ENCODE measurements around the gene OGDHL. TPM values are rescaled to one million over a fixed set of nuclear protein-coding genes. Genes with fewer than 3 reads are reported as not detected.

Gene OGDHL
- polyA plus RNA-seq, 1 donor from 2014 or later, result 40.7 TPM

GRCh38 chr10:49690698-49691356 is 71.3 kb downstream of the OGDHL start:
- Histone ChIP-seq H4K20me1 (ENCODE audit: insufficient read depth) (no peaks in the 10 kb centered on the region), H3K9me3 (ENCODE audit: low read length) (no peaks in the 10 kb centered on the region), H3K9ac (ENCODE audit: low read length) (no peak overlapping the region), H3K27me3 (ENCODE audit: insufficient read depth, low read depth, low read length) (peaks cover 32% of the 10 kb centered on the region), H3K27ac (ENCODE audit: low read length) (no peak overlapping the region), H2AFZ (ENCODE audit: low read depth, low read length) (no peak overlapping the region), H3F3A (ENCODE audit: insufficient read depth, low read length, poor library complexity, severe bottlenecking) (no peaks in the 10 kb centered on the region), H3K4me3 (ENCODE audit: low read length) (no peak overlapping the region), H3K79me2 (replicated peaks; ENCODE audit: insufficient read depth, low read length) (no peaks in the 10 kb centered on the region), H3K9me2 (ENCODE audit: insufficient read depth, low read length) (no peaks in the 10 kb centered on the region), H3K4me2 (ENCODE audit: low read length) (no peak overlapping the region), H3K36me3 (ENCODE audit: insufficient read depth, low read length) (no peaks in the 10 kb centered on the region)
- TF ChIP-seq RAD21 (conservative IDR thresholded peaks at IDR 0.05), result no peak
- TF ChIP-seq EZH2 (IDR thresholded peaks at IDR 0.05; ENCODE audit: borderline replicate concordance, insufficient read depth, low read length, poor library complexity, severe bottlenecking), result no peak
- no peak for TF ChIP-seq POLR2AphosphoS5 (IDR thresholded peaks at IDR 0.05)
- TF ChIP-seq, protein P1, sequence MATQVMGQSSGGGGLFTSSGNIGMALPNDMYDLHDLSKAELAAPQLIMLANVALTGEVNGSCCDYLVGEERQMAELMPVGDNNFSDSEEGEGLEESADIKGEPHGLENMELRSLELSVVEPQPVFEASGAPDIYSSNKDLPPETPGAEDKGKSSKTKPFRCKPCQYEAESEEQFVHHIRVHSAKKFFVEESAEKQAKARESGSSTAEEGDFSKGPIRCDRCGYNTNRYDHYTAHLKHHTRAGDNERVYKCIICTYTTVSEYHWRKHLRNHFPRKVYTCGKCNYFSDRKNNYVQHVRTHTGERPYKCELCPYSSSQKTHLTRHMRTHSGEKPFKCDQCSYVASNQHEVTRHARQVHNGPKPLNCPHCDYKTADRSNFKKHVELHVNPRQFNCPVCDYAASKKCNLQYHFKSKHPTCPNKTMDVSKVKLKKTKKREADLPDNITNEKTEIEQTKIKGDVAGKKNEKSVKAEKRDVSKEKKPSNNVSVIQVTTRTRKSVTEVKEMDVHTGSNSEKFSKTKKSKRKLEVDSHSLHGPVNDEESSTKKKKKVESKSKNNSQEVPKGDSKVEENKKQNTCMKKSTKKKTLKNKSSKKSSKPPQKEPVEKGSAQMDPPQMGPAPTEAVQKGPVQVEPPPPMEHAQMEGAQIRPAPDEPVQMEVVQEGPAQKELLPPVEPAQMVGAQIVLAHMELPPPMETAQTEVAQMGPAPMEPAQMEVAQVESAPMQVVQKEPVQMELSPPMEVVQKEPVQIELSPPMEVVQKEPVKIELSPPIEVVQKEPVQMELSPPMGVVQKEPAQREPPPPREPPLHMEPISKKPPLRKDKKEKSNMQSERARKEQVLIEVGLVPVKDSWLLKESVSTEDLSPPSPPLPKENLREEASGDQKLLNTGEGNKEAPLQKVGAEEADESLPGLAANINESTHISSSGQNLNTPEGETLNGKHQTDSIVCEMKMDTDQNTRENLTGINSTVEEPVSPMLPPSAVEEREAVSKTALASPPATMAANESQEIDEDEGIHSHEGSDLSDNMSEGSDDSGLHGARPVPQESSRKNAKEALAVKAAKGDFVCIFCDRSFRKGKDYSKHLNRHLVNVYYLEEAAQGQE (IDR thresholded peaks at IDR 0.05; ENCODE audit: borderline replicate concordance), result no peak
- no peak for TF ChIP-seq SMC3 (conservative IDR thresholded peaks at IDR 0.05; ENCODE audit: poor library complexity)
- TF ChIP-seq, protein P2, sequence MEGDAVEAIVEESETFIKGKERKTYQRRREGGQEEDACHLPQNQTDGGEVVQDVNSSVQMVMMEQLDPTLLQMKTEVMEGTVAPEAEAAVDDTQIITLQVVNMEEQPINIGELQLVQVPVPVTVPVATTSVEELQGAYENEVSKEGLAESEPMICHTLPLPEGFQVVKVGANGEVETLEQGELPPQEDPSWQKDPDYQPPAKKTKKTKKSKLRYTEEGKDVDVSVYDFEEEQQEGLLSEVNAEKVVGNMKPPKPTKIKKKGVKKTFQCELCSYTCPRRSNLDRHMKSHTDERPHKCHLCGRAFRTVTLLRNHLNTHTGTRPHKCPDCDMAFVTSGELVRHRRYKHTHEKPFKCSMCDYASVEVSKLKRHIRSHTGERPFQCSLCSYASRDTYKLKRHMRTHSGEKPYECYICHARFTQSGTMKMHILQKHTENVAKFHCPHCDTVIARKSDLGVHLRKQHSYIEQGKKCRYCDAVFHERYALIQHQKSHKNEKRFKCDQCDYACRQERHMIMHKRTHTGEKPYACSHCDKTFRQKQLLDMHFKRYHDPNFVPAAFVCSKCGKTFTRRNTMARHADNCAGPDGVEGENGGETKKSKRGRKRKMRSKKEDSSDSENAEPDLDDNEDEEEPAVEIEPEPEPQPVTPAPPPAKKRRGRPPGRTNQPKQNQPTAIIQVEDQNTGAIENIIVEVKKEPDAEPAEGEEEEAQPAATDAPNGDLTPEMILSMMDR (IDR thresholded peaks at IDR 0.05; ENCODE audit: poor library complexity, severe bottlenecking), result no peak
- TF ChIP-seq TAF1 (IDR thresholded peaks at IDR 0.05; ENCODE audit: low read depth), result no peak
- TF ChIP-seq MXI1 (conservative IDR thresholded peaks at IDR 0.05; ENCODE audit: poor library complexity, severe bottlenecking), result no peak
- TF ChIP-seq EP300 (conservative IDR thresholded peaks at IDR 0.05; ENCODE audit: poor library complexity, severe bottlenecking), result no peak

DNA sequence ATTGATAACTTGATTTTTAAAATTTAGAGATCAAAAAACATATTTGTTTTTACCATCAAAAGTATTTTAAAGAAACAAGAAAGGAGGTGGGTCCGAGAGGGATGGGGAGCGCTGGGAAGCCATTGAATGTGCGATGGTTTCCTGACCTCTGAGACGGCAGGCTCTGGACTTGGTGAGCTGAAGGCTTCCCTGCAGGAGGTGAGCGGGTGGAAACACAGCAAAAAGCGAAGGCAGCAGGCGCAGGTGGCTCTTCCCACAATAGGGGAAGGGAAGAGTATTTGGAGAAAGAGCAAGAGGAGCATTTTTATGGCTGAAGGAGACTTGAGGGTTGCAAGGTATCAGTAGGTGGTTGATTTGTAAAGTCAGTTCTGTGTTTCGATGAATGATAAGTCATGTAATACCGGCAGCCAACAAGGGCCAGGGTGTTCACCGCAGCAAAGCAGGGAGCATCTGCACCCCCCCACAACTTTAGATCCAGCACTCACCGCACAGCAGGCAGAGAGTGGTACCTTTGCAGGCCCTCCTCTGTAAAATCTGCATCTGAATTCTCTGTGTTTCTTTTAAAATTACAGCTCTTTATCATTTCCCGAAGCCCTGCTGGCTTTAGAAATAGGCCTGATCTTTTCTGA is 72.1 kb downstream of the OGDHL start:
- Histone ChIP-seq H3K4me2 (ENCODE audit: low read length) (no peak overlapping the region), H3K36me3 (ENCODE audit: insufficient read depth, low read length) (no peaks in the 10 kb centered on the region), H3K4me3 (ENCODE audit: low read length) (no peak overlapping the region), H3F3A (ENCODE audit: insufficient read depth, low read length, poor library complexity, severe bottlenecking) (no peaks in the 10 kb centered on the region), H3K27ac (ENCODE audit: low read length) (no peak overlapping the region), H3K9me2 (ENCODE audit: insufficient read depth, low read length) (no peaks in the 10 kb centered on the region), H4K20me1 (ENCODE audit: insufficient read depth) (no peaks in the 10 kb centered on the region), H3K9me3 (ENCODE audit: low read length) (no peaks in the 10 kb centered on the region), H3K79me2 (replicated peaks; ENCODE audit: insufficient read depth, low read length) (no peaks in the 10 kb centered on the region), H2AFZ (ENCODE audit: low read depth, low read length) (no peak overlapping the region), H3K9ac (ENCODE audit: low read length) (no peak overlapping the region), H3K27me3 (ENCODE audit: insufficient read depth, low read depth, low read length) (peaks cover 32% of the 10 kb centered on the region)
- TF ChIP-seq, protein P2 (IDR thresholded peaks at IDR 0.05; ENCODE audit: poor library complexity, severe bottlenecking), result no peak
- TF ChIP-seq TAF1 (IDR thresholded peaks at IDR 0.05; ENCODE audit: low read depth), result no peak
- no peak for TF ChIP-seq EZH2 (IDR thresholded peaks at IDR 0.05; ENCODE audit: borderline replicate concordance, insufficient read depth, low read length, poor library complexity, severe bottlenecking)
- no peak for TF ChIP-seq SMC3 (conservative IDR thresholded peaks at IDR 0.05; ENCODE audit: poor library complexity)
- no peak for TF ChIP-seq POLR2AphosphoS5 (IDR thresholded peaks at IDR 0.05)
- TF ChIP-seq EP300 (conservative IDR thresholded peaks at IDR 0.05; ENCODE audit: poor library complexity, severe bottlenecking), result no peak
- no peak for TF ChIP-seq RAD21 (conservative IDR thresholded peaks at IDR 0.05)
- no peak for TF ChIP-seq MXI1 (conservative IDR thresholded peaks at IDR 0.05; ENCODE audit: poor library complexity, severe bottlenecking)
- TF ChIP-seq, protein P1 (IDR thresholded peaks at IDR 0.05; ENCODE audit: borderline replicate concordance), result no peak

All from neural cell (in vitro differentiated cells).